Karpas-422 (cell line): ENCODE results near the gene SFSWAP. TPM values are rescaled to one million over a fixed set of nuclear protein-coding genes. Genes with fewer than 3 reads are reported as not detected.

Source experiments
- DNase-seq: peaks from one replicate; pipeline ENCODE4 v3.0.0-alpha.2; 2015
- H2AFZ ChIP-seq: fragments of 200-600 bp; sonication (generic); 2 replicates; pipeline ENCODE4 v1.6.1; 2014; ENCODE audit warnings: antibody characterized with exemption, low read length, mixed read lengths
- H3K27ac ChIP-seq: fragments of 200-600 bp; sonication (generic); 2 replicates; pipeline ENCODE4 v1.5.1; 2014; ENCODE audit warnings: mild to moderate bottlenecking, low read length, moderate library complexity
- H3K27me3 ChIP-seq: fragments of 200-600 bp; sonication (generic); 2 replicates; pipeline ENCODE4 v1.6.1; 2014; ENCODE audit warnings: low read length, mixed read lengths
- H3K36me3 ChIP-seq: fragments of 200-600 bp; sonication (generic); 2 replicates; pipeline ENCODE4 v1.6.1; 2014; ENCODE audit warnings: low read length, mixed read lengths; ENCODE audit not compliant: insufficient read depth
- H3K4me1 ChIP-seq: fragments of 200-600 bp; sonication (generic); 2 replicates; pipeline ENCODE4 v1.6.1; 2014; ENCODE audit warnings: mild to moderate bottlenecking, low read length, mixed read lengths
- H3K4me2 ChIP-seq: fragments of 200-600 bp; sonication (generic); 2 replicates; pipeline ENCODE4 v1.6.1; 2014; ENCODE audit warnings: low read length, low read depth, mild to moderate bottlenecking; ENCODE audit not compliant: poor library complexity, severe bottlenecking
- H3K4me3 ChIP-seq: fragments of 200-600 bp; sonication (generic); 2 replicates; pipeline ENCODE4 v1.5.1; 2014; ENCODE audit warnings: mild to moderate bottlenecking, antibody characterized with exemption, low read length, mixed read lengths
- H3K79me2 ChIP-seq: fragments of 200-600 bp; sonication (generic); 2 replicates; pipeline ENCODE4 v1.6.1; 2014; ENCODE audit warnings: mild to moderate bottlenecking, low read length, mixed read lengths
- H3K9ac ChIP-seq: fragments of 200-600 bp; sonication (generic); 2 replicates; pipeline ENCODE4 v1.6.0; 2014; ENCODE audit warnings: low read length
- H3K9me2 ChIP-seq: fragments of 200-600 bp; sonication (generic), shearing (Covaris generic); replicated peaks from 2 replicates; pipeline ENCODE4 v1.6.0; 2014; ENCODE audit warnings: mild to moderate bottlenecking, low read length, moderate library complexity; ENCODE audit not compliant: insufficient read depth
- H3K9me3 ChIP-seq: fragments of 300-700, 200-600 bp; sonication (generic); 2 replicates; pipeline ENCODE4 v1.6.1; 2014; ENCODE audit warnings: low read length, mixed read lengths
- H4K20me1 ChIP-seq: fragments of 200-600 bp; sonication (generic); 2 replicates; pipeline ENCODE4 v1.6.1; 2014; ENCODE audit warnings: mild to moderate bottlenecking, antibody characterized with exemption, low read length, low read depth; ENCODE audit not compliant: insufficient read depth
- total RNA-seq: library from RNA; depleted of rRNA; stranded (reverse); fragments of >200 nt; shearing (Covaris generic); gene quantifications from 2 replicates; pipeline ENCODE4 v1.2.3, GENCODE V29; 2014; ENCODE audit warnings: low replicate concordance

SFSWAP gene
- total RNA-seq, 1 experiment from 2014 or later = 30.0 TPM

DNA sequence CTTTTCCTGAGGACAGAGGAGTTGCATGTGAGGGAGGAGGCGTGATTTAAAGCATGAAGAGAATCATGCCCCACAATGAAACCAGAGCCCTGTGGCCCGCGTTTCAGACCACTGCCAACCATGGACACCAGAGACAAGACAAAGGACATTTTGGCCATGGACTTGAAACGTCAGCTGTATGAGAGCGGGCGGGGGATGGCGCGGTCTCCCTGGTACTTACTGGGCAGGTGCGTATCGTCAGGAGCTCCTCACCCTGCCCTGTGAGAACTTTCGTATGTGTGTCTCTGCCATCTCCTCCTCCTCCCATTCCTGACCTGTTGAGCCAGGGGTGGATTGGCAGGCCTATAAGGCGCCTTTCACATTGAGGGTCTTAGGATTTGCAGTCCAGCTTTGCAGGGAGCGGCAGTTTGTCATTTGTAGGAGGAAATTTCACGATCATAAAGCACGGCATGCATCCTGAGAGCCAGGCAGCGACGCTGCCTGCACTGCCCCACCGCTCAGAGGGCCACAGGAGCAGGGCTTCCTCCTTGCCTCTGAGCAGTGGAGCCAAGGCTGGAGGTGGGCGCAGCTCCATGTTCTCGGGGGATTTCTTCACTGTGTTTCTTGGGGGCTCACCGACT lies 22.2 kb downstream of the SFSWAP start:
- Histone ChIP-seq H3K9ac (no peak overlapping the region), H3K9me3 (no peaks in the 10 kb centered on the region), H3K9me2 (no peaks in the 10 kb centered on the region), H2AFZ (no peak overlapping the region), H3K4me3 (no peak overlapping the region), H3K79me2 (no peaks in the 10 kb centered on the region), H3K4me1 (no peaks in the 10 kb centered on the region), H4K20me1 (0 out of 2 replicates have a peak, but pooled peaks cover 4% of the 10 kb centered on the region), H3K36me3 (peaks cover 15% of the 10 kb centered on the region), H3K27ac (no peak overlapping the region), H3K4me2 (no peak overlapping the region), H3K27me3 (no peaks in the 10 kb centered on the region)
- DNase-seq = no peak

DNA sequence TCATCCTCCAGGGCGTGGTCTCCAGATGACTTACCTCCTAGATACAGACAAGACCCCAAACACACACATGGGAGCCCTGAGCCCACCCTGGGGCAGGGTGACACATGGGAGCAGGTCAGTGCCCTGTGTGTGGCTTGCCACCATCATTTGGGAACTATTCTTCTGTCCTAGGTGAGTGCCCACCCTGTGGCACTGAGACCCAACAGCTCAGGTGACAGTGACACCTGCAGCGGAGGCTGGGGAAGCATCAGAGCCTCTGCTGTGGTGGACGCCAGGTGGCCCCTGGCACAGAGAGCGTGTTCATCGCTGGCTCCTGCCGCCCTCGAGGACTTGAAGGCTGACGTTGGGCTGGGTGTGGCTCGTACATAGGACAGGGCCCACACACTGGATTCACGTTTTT lies 23.0 kb downstream of the SFSWAP start:
- no peaks in the 10 kb centered on the region for H3K79me2 ChIP-seq
- H3K4me1 ChIP-seq = no peaks in the 10 kb centered on the region
- DNase-seq = no peak
- no peak overlapping the region for H3K9ac ChIP-seq
- H3K9me2 ChIP-seq = no peaks in the 10 kb centered on the region
- no peak overlapping the region for H2AFZ ChIP-seq
- no peaks in the 10 kb centered on the region for H3K9me3 ChIP-seq
- H4K20me1 ChIP-seq = 0 out of 2 replicates have a peak, but pooled peaks cover 4% of the 10 kb centered on the region
- no peak overlapping the region for H3K4me2 ChIP-seq
- no peak overlapping the region for H3K27ac ChIP-seq
- no peaks in the 10 kb centered on the region for H3K27me3 ChIP-seq
- peaks cover 19% of the 10 kb centered on the region for H3K36me3 ChIP-seq
- no peak overlapping the region for H3K4me3 ChIP-seq

DNA sequence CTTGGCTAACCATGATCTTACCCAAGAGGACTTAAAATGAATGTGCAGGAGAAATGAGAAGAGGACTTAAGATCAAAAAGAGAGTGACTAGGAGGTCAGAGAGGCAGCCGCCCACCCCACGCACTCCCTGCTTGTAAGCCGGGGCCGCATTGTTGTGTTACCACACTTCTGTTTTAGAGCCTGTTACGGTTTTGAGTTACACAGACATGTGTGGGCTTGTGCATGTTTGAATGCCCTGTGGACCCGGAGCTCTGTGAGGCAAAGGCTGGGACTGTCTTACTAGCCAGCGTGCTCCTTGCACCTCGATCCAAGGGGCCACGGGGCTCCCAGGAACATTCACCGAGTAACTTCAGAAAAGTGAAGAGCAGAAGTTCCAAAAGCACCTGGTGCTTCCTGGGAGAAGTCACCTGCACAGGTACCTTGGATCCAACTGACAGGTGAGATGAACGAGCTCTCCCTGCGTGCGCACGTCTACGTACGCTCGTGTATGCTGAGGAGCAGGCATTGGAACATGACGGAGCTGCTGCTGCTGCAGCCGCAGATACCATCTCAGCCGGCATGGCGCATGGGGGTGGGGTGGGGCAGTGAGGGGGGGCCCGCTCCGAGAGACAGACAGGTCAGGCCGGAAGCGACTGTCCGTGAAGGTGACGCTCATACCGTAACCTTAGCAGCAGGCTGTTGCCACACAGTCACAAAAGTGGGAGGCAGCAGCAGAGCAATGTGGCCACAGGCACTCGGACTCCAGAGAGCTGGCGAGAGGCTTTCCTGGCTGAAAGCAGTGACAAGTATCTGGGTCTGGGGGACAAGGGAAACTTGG lies 23.7 kb downstream of the SFSWAP start:
- H3K9me2 ChIP-seq = no peaks in the 10 kb centered on the region
- H3K36me3 ChIP-seq = peaks cover 19% of the 10 kb centered on the region
- no peak overlapping the region for H3K4me3 ChIP-seq
- no peaks in the 10 kb centered on the region for H3K9me3 ChIP-seq
- H3K9ac ChIP-seq = no peak overlapping the region
- no peak overlapping the region for H3K27ac ChIP-seq
- DNase-seq = no peak
- H3K4me1 ChIP-seq = no peaks in the 10 kb centered on the region
- no peaks in the 10 kb centered on the region for H3K79me2 ChIP-seq
- no peak overlapping the region for H3K4me2 ChIP-seq
- H3K27me3 ChIP-seq = no peaks in the 10 kb centered on the region
- H2AFZ ChIP-seq = no peak overlapping the region
- H4K20me1 ChIP-seq = 0 out of 2 replicates have a peak, but pooled peaks cover 4% of the 10 kb centered on the region

DNA sequence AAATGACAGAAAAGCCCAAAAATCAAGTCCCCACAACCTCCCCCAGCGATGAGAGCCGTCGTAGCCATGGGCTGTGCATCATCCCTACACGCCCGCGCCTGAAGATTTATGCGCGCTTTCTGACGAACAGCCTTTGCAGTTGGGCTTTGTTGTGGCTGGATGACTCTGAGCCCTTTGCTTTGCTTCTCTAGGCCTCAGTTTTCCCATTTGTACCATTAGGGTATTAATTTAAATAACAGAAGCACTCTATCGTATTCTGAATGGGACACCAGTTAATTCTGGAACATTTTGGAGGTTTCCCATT lies 24.2 kb downstream of the SFSWAP start:
- H3K9me3 ChIP-seq = no peaks in the 10 kb centered on the region
- no peak for DNase-seq
- no peaks in the 10 kb centered on the region for H3K4me1 ChIP-seq
- no peak overlapping the region for H3K9ac ChIP-seq
- H3K27ac ChIP-seq = no peak overlapping the region
- peaks cover 20% of the 10 kb centered on the region for H3K36me3 ChIP-seq
- H3K27me3 ChIP-seq = no peaks in the 10 kb centered on the region
- H3K4me2 ChIP-seq = no peak overlapping the region
- no peaks in the 10 kb centered on the region for H3K79me2 ChIP-seq
- H4K20me1 ChIP-seq = 0 out of 2 replicates have a peak, but pooled peaks cover 4% of the 10 kb centered on the region
- no peak overlapping the region for H3K4me3 ChIP-seq
- H3K9me2 ChIP-seq = no peaks in the 10 kb centered on the region
- no peak overlapping the region for H2AFZ ChIP-seq

DNA sequence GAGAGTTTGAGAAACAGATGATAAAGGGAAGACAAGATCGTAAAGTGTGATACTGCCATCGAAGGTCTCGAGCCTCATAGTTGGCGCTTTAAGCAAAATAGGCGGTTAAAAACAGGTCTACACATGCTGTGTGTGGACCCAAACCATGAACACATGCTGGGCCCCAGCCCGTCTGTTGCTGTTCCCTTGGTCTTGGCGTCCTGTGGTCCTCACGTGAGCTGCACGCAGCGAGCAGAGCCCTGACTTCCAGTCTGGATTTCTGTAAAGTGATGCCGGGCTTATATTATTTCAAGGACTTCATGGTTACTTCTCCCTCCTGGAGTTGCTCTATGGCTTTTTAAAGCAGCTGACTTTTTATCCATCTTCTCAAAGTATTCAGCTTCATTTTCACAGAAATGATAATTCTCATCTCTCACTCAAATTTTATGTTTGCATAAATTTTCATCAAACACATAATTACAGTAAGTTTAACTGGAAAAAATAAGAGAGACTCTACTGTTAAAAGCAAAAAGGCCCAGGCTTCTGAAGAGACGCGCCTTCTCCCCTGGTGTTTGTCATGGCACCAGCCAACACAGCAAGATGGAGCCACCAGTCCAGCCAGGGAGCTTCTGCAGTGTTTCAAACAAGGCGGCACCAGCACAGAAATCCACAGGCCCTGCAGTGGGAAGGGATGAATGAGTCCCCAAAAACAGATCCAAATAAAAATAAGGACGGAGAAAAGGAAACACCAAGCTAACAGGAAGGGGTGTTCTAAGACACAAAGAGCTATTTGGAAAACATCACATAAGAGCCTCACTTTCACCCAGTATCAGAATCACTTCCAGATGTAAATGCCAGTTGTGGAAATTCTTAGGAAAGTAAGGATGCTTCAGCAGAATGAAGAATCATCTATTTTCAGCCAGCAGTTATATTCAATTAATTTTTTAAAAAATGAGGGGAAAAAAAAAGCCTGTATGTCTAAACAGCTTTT lies 24.9 kb downstream of the SFSWAP start:
- H4K20me1 ChIP-seq = 0 out of 2 replicates have a peak, but pooled peaks cover 4% of the 10 kb centered on the region
- H3K4me1 ChIP-seq = no peaks in the 10 kb centered on the region
- H3K4me3 ChIP-seq = no peak overlapping the region
- H3K4me2 ChIP-seq = no peak overlapping the region
- H3K27ac ChIP-seq = no peak overlapping the region
- no peak for DNase-seq
- H3K9me3 ChIP-seq = no peaks in the 10 kb centered on the region
- H3K27me3 ChIP-seq = no peaks in the 10 kb centered on the region
- H2AFZ ChIP-seq = no peak overlapping the region
- H3K79me2 ChIP-seq = peaks cover 5% of the 10 kb centered on the region; the same call in 1 of the 2 replicates
- no peak overlapping the region for H3K9ac ChIP-seq
- H3K9me2 ChIP-seq = no peaks in the 10 kb centered on the region
- H3K36me3 ChIP-seq = peaks cover 23% of the 10 kb centered on the region

DNA sequence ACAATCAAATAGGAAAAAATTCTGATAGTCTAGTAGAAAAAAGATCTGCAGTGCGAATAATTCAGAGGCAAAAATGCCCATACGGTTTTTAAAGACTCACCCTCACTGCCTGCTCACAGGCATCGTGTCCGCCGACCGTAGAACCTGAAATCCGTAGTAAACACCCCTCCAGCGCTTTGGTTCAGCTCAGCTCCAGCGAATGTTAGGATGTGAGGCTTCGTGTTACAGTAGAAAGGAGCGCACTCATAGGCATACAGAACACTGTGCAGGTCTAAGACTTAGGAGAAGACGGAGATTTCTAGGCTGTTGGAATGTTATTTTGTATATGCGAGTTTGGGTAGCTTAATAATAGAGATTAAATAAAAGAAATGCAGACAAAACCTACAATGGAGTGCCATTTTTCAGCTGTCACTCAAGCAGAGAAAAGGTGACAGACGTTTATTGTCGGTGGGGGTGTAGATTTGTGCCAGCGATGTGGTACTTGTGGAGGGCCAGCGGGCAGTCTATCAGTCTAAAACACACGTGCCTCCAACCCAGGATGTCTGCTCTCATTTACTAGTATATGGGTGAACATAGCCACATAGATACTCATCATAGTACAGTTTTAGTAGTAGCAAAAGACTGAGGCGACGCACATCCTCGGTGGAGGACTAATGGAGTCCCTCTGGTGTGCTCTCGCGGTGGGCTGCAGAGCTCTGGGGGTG lies 25.7 kb downstream of the SFSWAP start:
- Histone ChIP-seq H3K9me2 (no peaks in the 10 kb centered on the region), H3K27ac (no peak overlapping the region), H3K9ac (no peak overlapping the region), H3K79me2 (peaks cover 5% of the 10 kb centered on the region; the same call in 1 of the 2 replicates), H3K4me1 (no peaks in the 10 kb centered on the region), H3K36me3 (peaks cover 29% of the 10 kb centered on the region), H3K4me3 (no peak overlapping the region), H3K27me3 (no peaks in the 10 kb centered on the region), H3K4me2 (no peak overlapping the region), H3K9me3 (no peaks in the 10 kb centered on the region), H4K20me1 (0 out of 2 replicates have a peak, but pooled peaks cover 4% of the 10 kb centered on the region), H2AFZ (no peak overlapping the region)
- no peak for DNase-seq

DNA sequence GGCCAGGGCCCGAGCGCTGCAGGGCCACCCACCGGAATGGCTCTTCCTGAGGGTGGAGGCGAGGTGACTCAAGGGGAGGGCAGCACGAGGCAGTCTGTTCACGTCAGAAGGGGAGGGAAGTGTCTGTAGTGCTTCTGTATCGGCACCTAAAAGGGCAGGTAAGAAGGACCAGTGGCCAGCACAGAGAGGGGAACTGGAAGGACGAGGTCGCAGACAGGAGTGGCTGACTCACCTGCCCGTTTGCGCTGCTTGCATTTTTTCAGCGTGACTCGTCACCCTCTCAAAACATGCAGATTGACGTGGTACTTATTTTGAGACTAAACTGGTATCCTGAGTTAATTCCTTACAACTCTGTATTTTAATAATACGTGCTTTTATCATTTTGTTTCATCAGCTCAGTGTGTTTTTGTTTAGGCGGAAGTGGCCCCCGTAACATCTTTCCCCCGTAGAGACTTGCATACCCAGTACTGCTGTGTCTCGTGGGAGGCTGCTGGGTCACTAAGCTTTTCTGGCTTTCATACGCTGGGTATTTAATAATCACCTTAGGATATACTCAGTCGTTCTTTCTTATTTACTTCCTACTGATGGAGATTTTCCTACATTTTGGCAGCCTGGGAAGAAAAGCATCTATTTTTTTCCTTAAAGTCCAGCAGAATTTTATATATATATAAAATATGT lies 26.4 kb downstream of the SFSWAP start:
- H3K27ac ChIP-seq = no peak overlapping the region
- H2AFZ ChIP-seq = no peak overlapping the region
- no peak overlapping the region for H3K9ac ChIP-seq
- DNase-seq = no peak
- H3K27me3 ChIP-seq = no peaks in the 10 kb centered on the region
- peaks cover 5% of the 10 kb centered on the region; the same call in 1 of the 2 replicates for H3K79me2 ChIP-seq
- no peaks in the 10 kb centered on the region for H3K9me3 ChIP-seq
- H3K4me1 ChIP-seq = no peaks in the 10 kb centered on the region
- peaks cover 34% of the 10 kb centered on the region for H3K36me3 ChIP-seq
- no peak overlapping the region for H3K4me3 ChIP-seq
- 0 out of 2 replicates have a peak, but pooled peaks cover 3% of the 10 kb centered on the region for H4K20me1 ChIP-seq
- no peaks in the 10 kb centered on the region for H3K9me2 ChIP-seq
- no peak overlapping the region for H3K4me2 ChIP-seq
